Thyroid gland (tissue), 4 donors: Measurements from ENCODE around the gene OTOR. TPM values are rescaled to one million over a fixed set of nuclear protein-coding genes. Genes with fewer than 3 reads are reported as not detected.

Experiments used
- DNase-seq, 2 donors: peaks; one replicate each; pipeline ENCODE4 v3.0.0-alpha.2; 2019
- H3K27ac ChIP-seq, 3 donors: fragments of 200-600 bp; sonication (generic); 1 replicate in 2 of 3; 2 replicates in 1 of 3; pipeline ENCODE4 v1.5.1; 2016 to 2019; ENCODE audit warnings: mild to moderate bottlenecking in 1 of 3, moderate library complexity in 1 of 3
- H3K27me3 ChIP-seq: fragments of 200-600 bp; sonication (generic); one replicate; pipeline ENCODE4 v1.5.1; 2019
- H3K36me3 ChIP-seq, 2 donors: fragments of 200-600 bp; sonication (generic); one replicate each; pipeline ENCODE4 v1.5.1; 2016 to 2019
- H3K4me1 ChIP-seq, 2 donors: fragments of 200-600 bp; sonication (generic); one replicate each; pipeline ENCODE4 v1.5.1; 2017 to 2019
- H3K4me3 ChIP-seq, 3 donors: fragments of 200-600 bp; sonication (generic); replicated peaks in 1 of 3; 1 replicate in 2 of 3; 2 replicates in 1 of 3; pipeline ENCODE4 v1.5.1; 2016; ENCODE audit warnings: mild to moderate bottlenecking in 1 of 3
- H3K9me3 ChIP-seq: fragments of 200-600 bp; sonication (generic); one replicate; pipeline ENCODE4 v1.5.1; 2017
- POLR2A ChIP-seq, 2 donors: fragments of 450-650 bp; IDR thresholded peaks; one replicate each; pipeline ENCODE4 v1.6.1; 2017; ENCODE audit warnings: antibody characterized with exemption in 2 of 2, mild to moderate bottlenecking in 2 of 2, moderate library complexity in 1 of 2
- WGBS, 2 donors: methylation state at CpG; one replicate each; pipeline ENCODE4 v1.1.5; 2017; 5-methylcytosine and 5-hydroxymethylcytosine counted together
- intact Hi-C: fragments of 100-400 bp; cut with DNase I; formaldehyde crosslinking; loops from one replicate; pipeline ENCODE4 v1.15.1; 2023
- total RNA-seq, 4 donors: library from RNA; depleted of rRNA; stranded (reverse); fragments of >200 nt; gene quantifications; one replicate each; pipeline ENCODE4 v1.2.3, GENCODE V29; 2016
- TF ChIP-seq, protein P1 (sequence below), 6 experiments: fragments of 200-600 bp in 3 of 6; fragments of 450-650 bp in 3 of 6; sonication (generic) in 3 of 6; IDR thresholded peaks; one replicate each; pipeline ENCODE4 v1.5.1; 2016 to 2019; ENCODE audit warnings: antibody characterized with exemption in 6 of 6, mild to moderate bottlenecking in 2 of 6, inconsistent platforms in 1 of 6, moderate library complexity in 1 of 6

OTOR gene
- total RNA-seq, 4 donors from 2014 or later: not detected

DNA sequence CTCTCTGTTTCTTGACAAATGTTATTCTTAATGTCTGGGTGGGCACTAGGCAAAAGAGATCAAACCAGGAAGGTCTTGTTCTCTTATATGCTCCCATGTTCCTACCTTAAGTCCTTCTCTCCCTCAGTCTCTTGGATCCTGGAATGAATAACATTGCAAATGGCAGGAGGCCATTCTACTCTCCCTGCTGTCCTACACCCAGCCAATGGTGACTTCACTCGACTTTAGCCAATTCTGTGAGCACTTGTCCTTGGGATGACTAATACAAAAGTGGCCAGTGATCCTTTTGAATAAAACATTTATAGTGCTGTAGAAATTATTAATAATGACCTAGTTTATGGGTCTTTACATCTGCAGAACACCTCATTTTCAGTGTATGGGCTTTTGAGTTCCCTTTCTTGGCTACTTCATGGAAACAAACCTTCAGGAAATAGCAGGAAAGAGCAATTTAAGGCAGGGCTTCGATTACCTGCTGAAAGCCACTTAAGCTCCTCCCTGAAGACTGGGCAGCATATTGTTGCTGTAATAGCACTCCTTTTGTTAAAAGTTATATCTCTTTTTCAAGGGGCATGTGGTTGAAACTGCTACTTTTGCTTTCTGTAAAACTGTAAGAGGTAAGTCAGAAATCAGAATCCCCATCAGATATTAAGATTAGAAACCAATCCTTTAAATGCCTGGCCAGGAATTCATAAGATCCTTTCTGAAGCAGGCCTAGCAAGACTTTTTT is 10.5 kb downstream of the OTOR start:
- WGBS, 2 donors: 45 to 56% methylated on average over 2 of the region's 2 CpGs
- Histone ChIP-seq H3K36me3 (no peaks in the 10 kb centered on the region), H3K9me3 (no peaks in the 10 kb centered on the region), H3K27me3 (no peaks in the 10 kb centered on the region), H3K27ac (peak overlapping the region in 1 of 3 donors; percentile 5), H3K4me1 (peaks cover 15 to 30% of the 10 kb centered on the region in 2 donors), H3K4me3 (no peak overlapping the region)
- TF ChIP-seq, protein P1, sequence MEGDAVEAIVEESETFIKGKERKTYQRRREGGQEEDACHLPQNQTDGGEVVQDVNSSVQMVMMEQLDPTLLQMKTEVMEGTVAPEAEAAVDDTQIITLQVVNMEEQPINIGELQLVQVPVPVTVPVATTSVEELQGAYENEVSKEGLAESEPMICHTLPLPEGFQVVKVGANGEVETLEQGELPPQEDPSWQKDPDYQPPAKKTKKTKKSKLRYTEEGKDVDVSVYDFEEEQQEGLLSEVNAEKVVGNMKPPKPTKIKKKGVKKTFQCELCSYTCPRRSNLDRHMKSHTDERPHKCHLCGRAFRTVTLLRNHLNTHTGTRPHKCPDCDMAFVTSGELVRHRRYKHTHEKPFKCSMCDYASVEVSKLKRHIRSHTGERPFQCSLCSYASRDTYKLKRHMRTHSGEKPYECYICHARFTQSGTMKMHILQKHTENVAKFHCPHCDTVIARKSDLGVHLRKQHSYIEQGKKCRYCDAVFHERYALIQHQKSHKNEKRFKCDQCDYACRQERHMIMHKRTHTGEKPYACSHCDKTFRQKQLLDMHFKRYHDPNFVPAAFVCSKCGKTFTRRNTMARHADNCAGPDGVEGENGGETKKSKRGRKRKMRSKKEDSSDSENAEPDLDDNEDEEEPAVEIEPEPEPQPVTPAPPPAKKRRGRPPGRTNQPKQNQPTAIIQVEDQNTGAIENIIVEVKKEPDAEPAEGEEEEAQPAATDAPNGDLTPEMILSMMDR (IDR thresholded peaks at IDR 0.05): no peak
- no peak for TF ChIP-seq POLR2A (IDR thresholded peaks at IDR 0.05)
- intact Hi-C loops: no loop called here
- no peak for DNase-seq

DNA sequence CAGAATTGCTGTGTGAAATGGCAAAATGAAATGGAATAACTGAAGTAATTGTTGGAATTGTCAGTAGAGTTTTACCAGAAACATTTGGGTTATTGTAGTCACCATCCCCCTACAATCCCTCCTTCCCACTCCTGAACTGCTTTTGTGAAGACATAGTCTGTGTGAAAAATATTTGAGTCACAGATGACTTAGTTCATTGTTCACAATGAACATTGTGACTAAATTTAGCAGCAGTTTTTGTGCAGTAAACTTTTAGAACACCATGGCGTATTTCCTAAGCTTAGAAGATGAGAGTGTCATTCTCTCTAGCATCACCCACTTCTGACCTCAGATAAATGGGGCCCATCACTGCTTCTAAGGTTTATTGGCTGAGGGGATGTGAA is 11.0 kb downstream of the OTOR start:
- peak overlapping the region in 2 of 3 donors; percentile 5 to 94 for H3K27ac ChIP-seq
- H3K4me1 ChIP-seq: peaks cover 15 to 30% of the 10 kb centered on the region in 2 donors
- no peaks in the 10 kb centered on the region for H3K36me3 ChIP-seq
- no peak for DNase-seq
- no peaks in the 10 kb centered on the region for H3K27me3 ChIP-seq
- 90 to 94% methylated on average over 1 of the region's 1 CpG for WGBS, 2 donors
- H3K9me3 ChIP-seq: no peaks in the 10 kb centered on the region
- intact Hi-C loops: no loop called here
- H3K4me3 ChIP-seq: no peak overlapping the region
- TF ChIP-seq POLR2A (IDR thresholded peaks at IDR 0.05): no peak

DNA sequence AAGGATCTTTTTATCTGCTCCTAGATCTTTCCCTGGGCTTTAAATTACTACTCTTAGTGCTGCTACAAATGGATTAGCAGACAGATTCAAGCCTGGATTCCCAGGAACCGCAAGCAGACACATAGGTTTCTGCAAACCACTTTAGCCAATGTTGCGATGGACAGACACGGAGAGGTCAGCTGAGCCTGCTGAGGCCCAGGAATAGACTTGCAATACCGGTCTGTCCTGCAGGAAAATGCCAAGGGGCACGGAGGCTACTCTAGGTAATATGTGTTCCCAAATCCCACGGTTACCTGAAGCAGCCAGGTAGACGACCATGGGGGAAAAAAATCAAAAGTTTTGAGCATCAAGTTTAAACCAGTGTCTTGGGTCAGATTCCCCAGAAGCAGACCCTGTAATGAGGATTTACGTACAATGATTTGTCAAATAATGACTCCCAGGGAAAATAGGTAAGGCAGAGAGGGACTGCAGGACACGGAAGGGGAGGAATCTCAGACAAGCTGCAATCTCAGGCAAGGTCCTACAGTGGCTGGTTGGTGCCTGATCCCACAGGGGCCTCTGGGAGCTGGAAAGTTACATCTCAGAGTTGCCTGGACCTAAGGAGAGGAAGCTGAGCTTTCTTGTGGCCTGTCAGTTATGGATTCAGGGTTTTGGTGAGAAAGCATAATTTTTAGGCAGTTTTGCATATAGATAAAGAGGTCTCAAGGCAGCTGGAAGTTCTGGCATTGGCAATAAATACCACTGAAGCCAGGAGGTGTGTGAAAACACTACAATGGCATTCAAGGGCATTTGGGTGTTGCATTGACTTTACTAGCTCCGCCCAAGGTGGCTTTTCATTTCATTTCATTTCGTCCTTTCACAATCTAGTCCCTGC is 12.5 kb downstream of the OTOR start:
- intact Hi-C loops: no loop called here

DNA sequence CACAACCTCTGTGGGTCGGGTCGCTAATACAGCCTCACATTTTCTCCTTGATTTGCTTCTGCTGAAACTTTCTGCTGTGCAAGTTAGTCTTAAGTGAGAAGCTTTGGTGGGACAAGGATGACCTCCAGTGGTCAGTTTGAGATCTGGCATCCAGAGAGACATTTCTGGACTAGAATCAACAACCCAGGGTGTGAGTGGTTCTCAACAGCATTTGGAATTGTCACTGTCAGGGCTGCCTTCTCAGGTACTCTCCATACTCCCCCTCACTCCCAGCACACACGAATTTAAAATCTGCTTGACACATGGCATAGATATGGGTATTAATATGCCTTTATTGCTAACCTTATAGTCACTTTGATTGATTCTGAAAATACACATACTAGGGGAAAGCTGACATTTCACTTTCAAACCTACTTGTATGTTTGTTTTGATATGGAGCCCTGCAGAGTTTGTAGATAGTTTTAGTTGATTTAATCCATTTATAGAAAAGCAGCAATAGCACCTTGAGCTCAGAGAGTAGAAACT is 13.2 kb downstream of the OTOR start:
- Histone ChIP-seq H3K9me3 (no peaks in the 10 kb centered on the region), H3K27me3 (no peaks in the 10 kb centered on the region), H3K4me3 (no peak overlapping the region), H3K36me3 (no peaks in the 10 kb centered on the region), H3K4me1 (peaks cover 15 to 30% of the 10 kb centered on the region in 2 donors), H3K27ac (peak overlapping the region; percentile 71 to 94 (median 76))
- TF ChIP-seq, protein P1 (IDR thresholded peaks at IDR 0.05): peak; percentile 29 to 96 (median 80)
- no peak for TF ChIP-seq POLR2A (IDR thresholded peaks at IDR 0.05)
- intact Hi-C loops: no loop called here
- 0 to 2% methylated on average over 3 of the region's 3 CpGs for WGBS, 2 donors
- peak; percentile 60 to 66 for DNase-seq

More for the DNA sequence above, 12.5 kb downstream of the OTOR start:
- H3K4me1 ChIP-seq: peaks cover 15 to 30% of the 10 kb centered on the region in 2 donors
- TF ChIP-seq POLR2A (IDR thresholded peaks at IDR 0.05): no peak
- TF ChIP-seq, protein P1 (IDR thresholded peaks at IDR 0.05): peak in 2 of 6 experiments; percentile 17 to 26
- H3K27ac ChIP-seq: peak overlapping the region; percentile 71 to 94 (median 76)
- no peaks in the 10 kb centered on the region for H3K27me3 ChIP-seq
- no peaks in the 10 kb centered on the region for H3K9me3 ChIP-seq
- DNase-seq: peak; percentile 83 to 86
- WGBS, 2 donors: 25% methylated on average over 11 of the region's 11 CpGs
- no peak overlapping the region for H3K4me3 ChIP-seq
- H3K36me3 ChIP-seq: no peaks in the 10 kb centered on the region

DNA sequence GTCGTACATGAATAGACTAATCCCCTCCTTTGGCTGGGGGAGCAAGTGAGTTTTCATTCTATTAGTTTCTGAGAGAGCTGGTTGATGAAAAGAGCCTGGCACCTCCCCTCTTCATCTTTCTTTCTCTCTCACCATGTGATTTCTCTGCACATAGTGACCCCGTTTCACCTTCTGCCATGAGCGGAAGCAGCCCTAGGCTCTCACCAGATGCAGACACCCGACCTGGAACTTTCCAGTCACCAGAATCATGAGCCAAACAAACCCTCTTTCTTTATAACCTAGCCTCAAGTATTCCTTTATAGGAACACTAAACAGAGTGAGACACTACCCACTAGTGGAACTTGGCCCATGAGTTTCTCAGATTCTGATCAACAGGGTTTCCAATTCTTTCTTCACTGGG is 16.4 kb downstream of the OTOR start:
- no peaks in the 10 kb centered on the region for H3K27me3 ChIP-seq
- H3K4me1 ChIP-seq: peaks cover 15 to 17% of the 10 kb centered on the region in 2 donors
- intact Hi-C loops: no loop called here
- H3K4me3 ChIP-seq: no peak overlapping the region
- no peaks in the 10 kb centered on the region for H3K36me3 ChIP-seq
- H3K9me3 ChIP-seq: no peaks in the 10 kb centered on the region
- H3K27ac ChIP-seq: no peak overlapping the region
- WGBS, 2 donors: 52 to 70% methylated on average over 4 of the region's 4 CpGs
- DNase-seq: no peak
- TF ChIP-seq, protein P1 (IDR thresholded peaks at IDR 0.05): no peak
- no peak for TF ChIP-seq POLR2A (IDR thresholded peaks at IDR 0.05)
